HK-2 (cell line): ENCODE measurements around the gene SGPP1.
"Not testable (repeated sequence)": the region's sequence is repeated elsewhere in the genome, so short reads cannot be mapped to it uniquely, and the experiment has no call there.

Experiments
- DNase-seq: peaks from one replicate; pipeline ENCODE4 v3.0.0-alpha.2; 2018; ENCODE audit not compliant: unreplicated experiment

The SGPP1 gene

DNA sequence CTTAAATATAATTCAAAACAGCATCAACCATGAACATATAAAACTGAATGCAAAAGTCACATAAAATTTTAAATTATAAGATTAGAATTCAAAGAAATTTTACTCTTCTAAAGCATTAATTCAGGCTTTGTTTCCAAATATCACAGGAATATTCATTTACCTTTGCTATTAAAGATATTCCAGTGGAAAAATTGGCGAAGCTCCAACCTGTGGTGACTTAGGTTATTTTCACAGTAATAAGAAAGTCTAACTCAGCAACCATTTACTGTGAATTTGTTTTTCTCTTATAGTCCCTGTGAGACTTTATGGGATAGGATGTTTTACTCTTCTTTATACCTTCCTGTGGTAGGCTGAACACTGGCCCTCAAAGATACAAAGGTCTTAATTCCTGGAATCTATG is 89.4 kb downstream of the SGPP1 start:
- no peak for DNase-seq

DNA sequence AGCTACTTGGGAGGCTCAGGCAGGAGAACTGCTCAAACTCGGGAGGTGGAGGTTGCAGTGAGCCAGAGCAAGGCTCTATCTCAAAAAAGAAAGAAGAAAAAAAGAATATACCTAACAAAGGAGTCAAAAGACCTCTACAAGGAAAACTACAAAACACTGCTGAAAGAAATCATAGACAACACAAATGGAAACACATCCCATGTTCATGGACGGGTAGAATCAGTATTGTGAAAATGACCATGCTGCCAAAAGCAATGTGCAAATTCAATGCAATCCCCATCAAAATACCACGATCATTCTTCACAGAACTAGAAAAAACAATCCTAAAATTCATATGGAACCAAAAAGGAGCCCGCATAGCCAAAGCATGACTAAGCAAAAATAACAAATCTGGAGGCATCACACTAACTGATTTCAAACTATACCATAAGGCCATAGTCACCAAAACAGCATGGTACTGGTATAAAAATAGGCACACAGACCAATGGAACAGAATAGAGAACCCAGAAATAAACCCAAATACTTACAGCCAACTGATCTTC is 91.7 kb downstream of the SGPP1 start:
- not testable (repeated sequence) for DNase-seq
